T-helper 2 cell (primary cell): Measurements from ENCODE around the gene RAC2.

Source experiments
- DNase-seq, 5 experiments: peaks; one replicate each; pipeline versions ENCODE4 v3.0.0 to v3.0.0-alpha.2; 2012 to 2022
- total RNA-seq, 2 donors: gene quantifications; one replicate each; lab custom pipeline; 2026; lab: John Stamatoyannopoulos, UW

The RAC2 gene
- 137 to 168 reads per million in 2 donors for total RNA-seq

- DNase-seq = peak; percentile 66 to 97 (median 78)
Measured at GRCh38 chr22:37244114-37244921, at the start of gene RAC2. TSS of gene RAC2 (minus strand) at chr22:37244269. CDS start at chr22:37244148, 121 bp downstream.

- no peak for DNase-seq
Measured at GRCh38 chr22:37293172-37293571, 49.1 kb upstream of the RAC2 start.

GRCh38 chr22:37292641-37293040, 48.6 kb upstream of the RAC2 start:
- no peak for DNase-seq

- DNase-seq = no peak
Measured at GRCh38 chr22:37291559-37292298, 47.7 kb upstream of the RAC2 start.

- no peak for DNase-seq
Measured at GRCh38 chr22:37290737-37291136, 46.7 kb upstream of the RAC2 start.

- DNase-seq = no peak
Measured at GRCh38 chr22:37289156-37289735, 45.2 kb upstream of the RAC2 start.

GRCh38 chr22:37288521-37288920, 44.5 kb upstream of the RAC2 start:
- no peak for DNase-seq

GRCh38 chr22:37287550-37287951, 43.5 kb upstream of the RAC2 start:
- DNase-seq = no peak

GRCh38 chr22:37285937-37286336, 41.9 kb upstream of the RAC2 start:
- no peak for DNase-seq

- DNase-seq = peak in 3 of 5 experiments; percentile 33 to 71 (median 63)
Measured at GRCh38 chr22:37284805-37285355, 40.8 kb upstream of the RAC2 start.

GRCh38 chr22:37284126-37284804, 40.2 kb upstream of the RAC2 start:
- DNase-seq = no peak

- DNase-seq = peak in 4 of 5 experiments; percentile 26 to 66 (median 46)
Measured at GRCh38 chr22:37283393-37283937, 39.4 kb upstream of the RAC2 start.

- DNase-seq = peak; percentile 46 to 84 (median 57)
Measured at GRCh38 chr22:37282385-37282677, 38.3 kb upstream of the RAC2 start, which contains the start of gene CYTH4. TSS of gene CYTH4 (plus strand) at chr22:37282508. CDS start at chr22:37282570, 62 bp downstream.

- no peak for DNase-seq
Measured at GRCh38 chr22:37281646-37282384, 37.7 kb upstream of the RAC2 start.

GRCh38 chr22:37281195-37281594, 37.1 kb upstream of the RAC2 start:
- no peak for DNase-seq

- no peak for DNase-seq
Measured at GRCh38 chr22:37280718-37281117, 36.6 kb upstream of the RAC2 start.

- DNase-seq = no peak
Measured at GRCh38 chr22:37279331-37280181, 35.5 kb upstream of the RAC2 start.

GRCh38 chr22:37278261-37278660, 34.2 kb upstream of the RAC2 start:
- DNase-seq = no peak

GRCh38 chr22:37277384-37277783, 33.3 kb upstream of the RAC2 start:
- no peak for DNase-seq

- no peak for DNase-seq
Measured at GRCh38 chr22:37276776-37277175, 32.7 kb upstream of the RAC2 start.

- peak in 1 of 5 experiments; percentile 66 for DNase-seq
Measured at GRCh38 chr22:37275622-37276021, 31.6 kb upstream of the RAC2 start.
